HL-60 (cell line): ENCODE data around the gene BRSK2.

Experiments
- CTCF ChIP-seq: IDR thresholded peaks from one replicate; pipeline ENCODE4 v1.5.1; 2011; ENCODE audit warnings: low read length, control low read depth, inconsistent platforms; ENCODE audit not compliant: insufficient read depth
- GABPA ChIP-seq: IDR thresholded peaks from 2 replicates; pipeline ENCODE4 v1.6.1; 2012; ENCODE audit warnings: low read depth
- POLR2AphosphoS5 ChIP-seq: IDR thresholded peaks from 2 replicates; pipeline ENCODE4 v1.6.1; 2012; ENCODE audit warnings: low read depth
- REST ChIP-seq: IDR thresholded peaks from 2 replicates; pipeline ENCODE4 v1.6.1; 2012; ENCODE audit warnings: low read depth; ENCODE audit not compliant: insufficient replicate concordance
- SPI1 ChIP-seq: IDR thresholded peaks from 2 replicates; pipeline ENCODE4 v1.6.1; 2012; ENCODE audit warnings: low read depth, mild to moderate bottlenecking, borderline replicate concordance

DNA sequence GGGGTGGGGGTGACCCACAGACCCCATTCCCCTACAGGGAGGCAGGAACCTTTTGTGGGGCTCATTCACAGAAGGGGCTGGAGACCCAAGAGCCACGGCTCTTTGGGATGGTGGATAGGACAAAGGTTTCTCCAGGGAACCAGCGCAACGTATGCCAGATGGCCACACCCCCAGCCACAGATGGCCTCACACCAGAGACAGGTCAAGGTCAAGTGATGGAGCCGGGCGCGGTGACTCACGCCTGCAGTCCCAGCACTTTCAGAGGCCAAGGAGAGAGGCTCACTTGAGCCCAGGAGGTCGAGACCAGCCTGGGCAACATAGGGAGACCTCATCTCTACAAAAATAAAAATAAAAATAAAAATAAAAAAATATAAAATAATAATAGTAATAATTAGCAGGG is 17.1 kb upstream of the BRSK2 start:
- no peak for TF ChIP-seq CTCF
- TF ChIP-seq GABPA = no peak
- TF ChIP-seq REST = no peak
- no peak for TF ChIP-seq SPI1
- TF ChIP-seq POLR2AphosphoS5 = no peak
